COLO829 (cell line): ENCODE data around the gene WWC1.

ENCODE experiments used
- DNase-seq: peaks from one replicate; pipeline ENCODE4 v3.0.0; 2012; ENCODE audit warnings: low spot score

The WWC1 gene

GRCh38 chr5:168494057-168494555, 202.7 kb downstream of the WWC1 start:
- DNase-seq, result no peak

GRCh38 chr5:168502563-168503237, 211.3 kb downstream of the WWC1 start:
- no peak for DNase-seq

GRCh38 chr5:168513861-168514428, 222.5 kb downstream of the WWC1 start:
- no peak for DNase-seq
